Measurements from ENCODE around the gene SAPCD1. TPM values are rescaled to one million over a fixed set of nuclear protein-coding genes. Genes with fewer than 3 reads are reported as not detected.

Gene SAPCD1
- total and polyA plus RNA-seq, 2 donors (not counting 1 experiment from before 2014, with no cell fraction given), result 12.9 TPM

DNA sequence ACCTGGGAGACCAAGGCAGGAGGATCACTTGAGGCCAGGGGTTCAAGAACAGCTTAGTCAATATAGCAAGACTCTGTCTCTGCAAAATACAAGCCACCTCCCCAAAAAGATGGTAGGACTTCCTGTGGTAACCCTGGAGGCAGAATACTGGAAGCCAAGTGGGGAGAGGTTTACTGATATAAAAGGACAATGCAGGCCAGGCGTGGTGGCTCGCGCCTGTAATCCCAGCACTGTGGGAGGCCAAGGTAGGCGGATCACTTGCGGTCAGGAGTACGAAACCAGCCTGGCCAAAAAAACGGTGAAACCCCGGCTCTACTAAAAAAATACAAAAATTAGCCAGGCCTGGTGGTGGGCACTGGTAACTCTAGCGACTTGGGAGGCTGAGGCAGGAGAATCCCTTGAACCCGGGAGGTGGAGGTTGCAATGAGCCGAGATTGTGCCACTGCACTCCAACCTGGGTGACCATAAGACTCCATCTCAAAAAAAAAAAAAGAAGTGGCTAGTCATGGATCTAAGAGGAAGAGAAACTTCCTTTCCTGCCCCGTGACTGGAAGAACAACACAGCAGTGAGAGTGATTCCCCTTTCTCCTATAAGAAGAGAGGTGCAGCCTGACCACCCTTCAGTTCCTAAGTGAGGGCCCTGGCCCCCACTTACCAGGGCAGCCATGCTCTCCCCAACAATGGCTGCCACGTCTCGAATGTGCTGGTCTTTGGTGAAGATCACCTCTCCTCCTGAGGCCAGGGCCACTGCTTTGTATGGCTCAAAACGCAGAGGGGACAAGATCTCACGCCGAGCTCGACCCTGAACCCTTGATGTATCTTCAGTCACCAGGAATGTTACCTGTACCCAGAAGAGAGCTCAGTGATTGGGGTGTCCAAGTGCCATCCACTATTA lies 6.2 kb downstream of the SAPCD1 start:
- DNase-seq, result no peak
- H3K27me3 Mint-ChIP-seq, result no peaks in the 10 kb centered on the region
- Histone ChIP-seq H3K4me1 (ENCODE audit: control insufficient read depth in 2 of 2, insufficient read depth in 2 of 2, low read length in 2 of 2) (peaks cover 0 to 9% of the 10 kb centered on the region in 2 donors), H2AFZ (ENCODE audit: insufficient read depth, low read depth, low read length, poor library complexity, severe bottlenecking) (no peak overlapping the region), H3K4me3 (ENCODE audit: control extremely low read depth in 1 of 5, extremely low read depth in 1 of 5, insufficient read depth in 1 of 5, low read depth in 2 of 5, low read length in 4 of 5) (no peak overlapping the region), H3K9me3 (ENCODE audit: control extremely low read depth in 1 of 3, control insufficient read depth in 2 of 3, insufficient read depth in 1 of 3, low read length in 2 of 3) (no peaks in the 10 kb centered on the region), H3K27ac (ENCODE audit: low read length in 2 of 2) (no peak overlapping the region), H3K4me2 (replicated peaks; ENCODE audit: low read depth, low read length, poor library complexity, severe bottlenecking) (no peak overlapping the region), H3K36me3 (replicated peaks in 1 of 2; ENCODE audit: control extremely low read depth in 1 of 2, control insufficient read depth in 1 of 2, extremely low read depth in 1 of 2, insufficient read depth in 2 of 2, low read length in 1 of 2) (no peaks in the 10 kb centered on the region), H3K79me2 (ENCODE audit: control insufficient read depth, insufficient read depth, low read length) (no peaks in the 10 kb centered on the region), H4K20me1 (ENCODE audit: control insufficient read depth, insufficient read depth, low read length, poor library complexity, severe bottlenecking) (no peaks in the 10 kb centered on the region), H3K27me3 (replicated peaks in 1 of 4; ENCODE audit: control extremely low read depth in 1 of 4, control insufficient read depth in 3 of 4, insufficient read depth in 4 of 4, low read length in 3 of 4) (no peaks in the 10 kb centered on the region), H3K9ac (ENCODE audit: low read length) (no peak overlapping the region)
- ChIA-PET POLR2A (interaction anchor here (1.1 to 2.4 kb wide), 2 partner anchors 30 to 116 kb away, joined by 3 to 8 read pairs; partner anchors contain the start of gene BAG6), CTCF (interaction anchor here (0.9 to 4.5 kb wide), 12 partner anchors 10 to 66 kb away, joined by 3 to 51 read pairs (median 12); partner anchors contain the start of genes ABHD16A, CLIC1, DDAH2 and LSM2)
- intact Hi-C loops (cut with micrococcal nuclease), result loop anchor here (1.0 kb wide), 2 partner anchors 39 to 88 kb away; partner anchors contain the start of gene DDAH2
- no peak overlapping the region for H3K27ac Mint-ChIP-seq
- H3K4me3 Mint-ChIP-seq, result no peak overlapping the region
- WGBS (ENCODE audit: insufficient coverage), result 93% methylated on average over 15 of the region's 18 CpGs
- peaks cover 13% of the 10 kb centered on the region for H3K4me1 Mint-ChIP-seq
- no peak for TF ChIP-seq CTCF (IDR thresholded peaks at IDR 0.05)
- H3K9me3 Mint-ChIP-seq (ENCODE audit: insufficient read depth), result no peaks in the 10 kb centered on the region
- ATAC-seq (ENCODE audit: low read depth), result no peak

Measured in B cell (primary cell).